Prostate gland (tissue), 2 donors: Measurements from ENCODE around the gene AKT2.

Experiments used
- CTCF ChIP-seq, 4 experiments: fragments of 200-600 bp in 2 of 4; fragments of 450-650 bp in 2 of 4; sonication (generic) in 2 of 4; IDR thresholded peaks; 1 replicate in 3 of 4; 2 replicates in 1 of 4; pipeline ENCODE4 v1.5.1; 2016 to 2019; ENCODE audit warnings: antibody characterized with exemption in 4 of 4, mild to moderate bottlenecking in 2 of 4, moderate library complexity in 2 of 4
- POLR2A ChIP-seq: fragments of 450-650 bp; IDR thresholded peaks from one replicate; pipeline ENCODE4 v1.6.1; 2016; ENCODE audit warnings: antibody characterized with exemption, mild to moderate bottlenecking
- POLR2AphosphoS5 ChIP-seq: sonication (generic); formaldehyde crosslinking; IDR thresholded peaks from one replicate; pipeline ENCODE4 v1.6.1; 2017; ENCODE audit warnings: antibody characterized with exemption

DNA sequence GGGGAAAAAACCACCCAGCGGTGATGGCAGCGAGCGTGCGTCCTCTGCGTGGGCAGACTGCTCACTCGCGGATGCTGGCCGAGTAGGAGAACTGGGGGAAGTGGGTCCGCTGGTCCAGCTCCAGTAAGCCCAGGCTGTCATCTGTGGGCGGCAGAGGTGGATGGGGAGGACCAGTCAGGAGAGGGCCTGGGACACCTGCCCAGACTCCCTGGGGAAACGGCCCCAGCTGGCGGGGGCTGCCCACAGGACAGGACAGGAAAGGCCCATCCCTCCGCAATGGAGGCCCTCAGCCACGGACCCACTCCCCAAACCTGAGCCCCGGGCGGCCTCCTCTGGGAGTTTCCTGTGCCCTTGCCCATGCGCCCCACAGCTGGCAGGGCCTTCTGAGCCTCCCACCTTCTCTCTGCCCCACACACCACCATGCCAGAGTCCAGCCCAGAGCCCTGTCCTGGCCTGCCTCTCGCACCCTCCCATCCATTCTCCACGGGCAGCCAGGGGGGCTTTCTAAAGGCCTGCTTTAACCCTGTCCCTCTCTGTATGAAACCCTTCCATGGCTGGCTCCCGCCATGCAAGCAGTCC lies 51.2 kb downstream of the AKT2 start:
- TF ChIP-seq CTCF (IDR thresholded peaks at IDR 0.05) (no peak), POLR2A (no peak), POLR2AphosphoS5 (no peak)
